DMS153 treated with DMSO at 0.1 percent for 48 hours (cell line): ENCODE data around the gene PNPLA7.
A peak's percentile ranks its signal among the peaks of the same experiment; 100 is the strongest.

Experiments
- DNase-seq: peaks from one replicate; lab custom pipeline; 2025; ENCODE audit not compliant: unreplicated experiment; lab: John Stamatoyannopoulos, UW

Gene PNPLA7

DNA sequence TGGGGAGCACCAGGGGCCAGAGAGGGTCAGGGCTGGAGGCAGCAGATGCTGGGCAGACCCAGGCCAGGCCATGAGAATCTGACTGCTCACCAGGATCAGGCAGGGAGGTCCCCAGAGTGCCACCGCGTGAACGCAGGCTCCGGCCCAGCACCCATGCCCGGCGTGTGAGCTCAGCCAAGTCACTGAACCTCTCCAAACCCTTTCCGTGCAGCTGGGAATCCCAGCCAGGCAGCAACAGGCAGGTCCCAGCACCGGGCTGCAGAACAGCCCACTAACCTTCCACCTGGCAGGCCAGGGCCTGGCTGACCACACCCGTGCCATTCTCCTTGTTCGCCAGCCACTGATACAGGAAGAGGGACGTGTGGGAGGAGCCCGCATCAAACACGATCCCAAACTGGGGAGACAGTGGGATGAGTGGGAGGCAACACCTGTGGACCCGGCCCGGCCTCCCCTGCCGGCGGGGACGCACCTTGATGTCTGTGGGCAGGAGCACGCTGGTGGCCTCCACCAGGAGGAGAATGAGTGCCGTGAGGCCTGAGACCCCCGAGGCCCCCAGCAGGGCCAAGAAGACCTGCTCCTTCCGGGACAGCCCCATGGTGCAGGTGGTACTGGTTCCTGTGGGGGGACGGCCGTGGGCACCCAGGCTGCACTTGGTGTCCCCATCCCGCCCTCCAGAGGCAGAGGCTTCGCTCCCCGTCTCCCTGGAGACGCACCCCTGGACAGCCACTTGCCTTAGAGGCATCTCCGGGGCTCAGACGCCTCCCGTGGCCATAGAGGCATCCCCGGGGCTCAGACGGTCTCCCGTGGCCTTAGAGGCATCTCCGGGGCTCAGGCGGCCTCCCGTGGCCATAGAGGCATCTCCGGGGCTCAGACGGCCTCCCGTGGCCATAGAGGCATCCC is 112.3 kb downstream of the PNPLA7 start:
- DNase-seq, result no peak

DNA sequence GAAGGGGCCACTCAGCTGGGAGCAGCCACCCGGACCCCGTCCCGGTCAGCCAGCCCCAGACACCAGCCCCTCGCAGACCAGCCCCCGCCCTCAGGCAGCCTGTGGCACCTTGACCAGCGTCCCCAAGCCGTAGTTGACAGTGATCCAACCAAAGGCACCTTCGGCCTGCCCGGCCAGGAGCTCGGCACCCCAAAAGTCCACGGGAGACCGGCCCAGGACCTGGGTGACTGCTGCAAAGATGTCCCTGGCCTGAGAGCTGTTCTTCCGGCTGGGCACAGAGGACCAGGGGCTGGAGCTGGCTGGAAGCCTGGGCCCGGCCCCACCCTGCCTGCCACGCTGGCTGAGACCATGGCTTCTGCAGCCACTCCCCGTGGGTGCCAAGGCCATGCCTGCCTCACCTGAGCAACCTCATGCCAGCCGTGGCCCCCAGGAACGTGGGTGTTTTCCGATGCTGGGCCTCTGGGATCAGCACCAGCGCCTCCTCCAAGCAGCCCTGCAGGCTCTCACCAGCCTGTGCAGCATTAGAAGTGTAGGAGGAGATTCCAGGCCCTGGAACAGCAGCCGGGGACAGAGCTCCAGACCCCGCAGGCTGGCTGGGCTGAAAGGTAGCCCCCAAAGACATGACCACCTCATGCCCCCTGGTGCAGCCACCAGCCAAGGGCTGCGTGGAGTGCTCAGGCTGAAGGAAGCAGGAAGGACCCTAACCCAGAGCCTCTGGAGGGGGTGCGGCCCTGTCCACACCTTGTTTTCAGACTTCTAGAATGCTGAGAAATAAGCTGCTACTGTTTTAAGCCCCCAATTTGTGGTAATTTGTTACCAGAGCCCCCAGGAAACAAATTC is 113.2 kb downstream of the PNPLA7 start:
- no peak for DNase-seq

DNA sequence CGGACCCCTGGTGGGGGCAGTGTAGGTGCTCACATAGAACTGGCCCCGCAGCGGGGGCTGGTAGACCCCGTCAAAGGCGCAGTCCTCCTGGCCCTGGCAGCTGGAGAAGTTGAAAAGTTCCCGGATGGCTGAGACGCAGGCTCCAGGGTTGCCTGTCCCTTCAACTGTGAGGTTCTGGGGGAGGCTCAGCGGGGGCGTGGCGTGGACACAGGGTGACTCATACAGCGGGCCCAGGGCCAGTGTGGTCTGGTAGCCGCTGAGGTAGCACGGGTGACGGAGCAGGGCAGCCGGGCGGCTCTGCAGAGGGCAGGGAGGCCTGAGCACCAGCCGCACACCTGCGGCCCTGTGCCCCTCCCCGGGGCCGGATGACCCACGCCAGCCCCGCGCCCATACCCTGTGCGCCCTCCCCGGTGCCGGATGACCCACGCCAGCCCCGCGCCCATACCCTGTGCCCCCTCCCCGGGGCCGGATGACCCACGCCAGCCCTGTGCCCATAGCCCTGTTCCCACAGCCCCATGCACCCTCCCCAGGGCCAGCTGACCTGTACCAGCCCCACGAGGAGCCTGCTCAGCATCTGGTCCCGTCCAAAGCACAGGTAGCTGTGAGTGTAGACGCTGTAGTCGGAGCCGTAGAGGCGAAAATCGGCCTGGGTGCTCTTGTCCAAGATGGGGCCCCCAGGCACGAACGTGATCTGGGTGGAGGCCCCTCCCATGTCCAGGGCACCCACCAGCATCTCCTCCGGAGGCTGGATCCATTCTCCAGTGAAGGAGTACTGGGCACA is 114.0 kb downstream of the PNPLA7 start:
- DNase-seq, result no peak

DNA sequence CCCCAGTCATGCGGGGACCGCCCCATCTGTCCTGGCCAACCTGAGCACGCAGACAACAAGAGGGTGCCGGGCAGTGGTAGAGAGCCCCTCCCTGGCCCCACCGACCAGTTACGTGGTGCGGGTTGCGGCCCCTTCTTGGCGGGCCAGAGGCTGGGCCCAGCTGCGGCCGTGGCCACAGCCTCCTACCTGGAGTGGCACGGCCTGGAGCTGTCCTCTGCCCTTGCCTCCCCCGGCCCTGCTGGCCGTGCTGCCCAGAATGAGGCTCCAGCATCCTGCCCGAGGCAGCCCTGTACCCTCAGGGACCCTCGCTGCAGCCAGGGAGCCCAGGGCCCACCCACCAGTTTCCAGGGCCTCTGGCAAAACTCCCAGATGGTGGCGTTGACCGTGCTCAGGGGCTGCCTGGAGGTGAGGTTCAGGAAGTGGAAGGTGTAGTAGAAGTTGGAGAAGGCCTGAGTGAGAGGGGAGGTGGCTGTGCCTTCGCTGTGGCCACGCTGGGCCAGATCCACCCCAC is 114.8 kb downstream of the PNPLA7 start:
- DNase-seq, result no peak

DNA sequence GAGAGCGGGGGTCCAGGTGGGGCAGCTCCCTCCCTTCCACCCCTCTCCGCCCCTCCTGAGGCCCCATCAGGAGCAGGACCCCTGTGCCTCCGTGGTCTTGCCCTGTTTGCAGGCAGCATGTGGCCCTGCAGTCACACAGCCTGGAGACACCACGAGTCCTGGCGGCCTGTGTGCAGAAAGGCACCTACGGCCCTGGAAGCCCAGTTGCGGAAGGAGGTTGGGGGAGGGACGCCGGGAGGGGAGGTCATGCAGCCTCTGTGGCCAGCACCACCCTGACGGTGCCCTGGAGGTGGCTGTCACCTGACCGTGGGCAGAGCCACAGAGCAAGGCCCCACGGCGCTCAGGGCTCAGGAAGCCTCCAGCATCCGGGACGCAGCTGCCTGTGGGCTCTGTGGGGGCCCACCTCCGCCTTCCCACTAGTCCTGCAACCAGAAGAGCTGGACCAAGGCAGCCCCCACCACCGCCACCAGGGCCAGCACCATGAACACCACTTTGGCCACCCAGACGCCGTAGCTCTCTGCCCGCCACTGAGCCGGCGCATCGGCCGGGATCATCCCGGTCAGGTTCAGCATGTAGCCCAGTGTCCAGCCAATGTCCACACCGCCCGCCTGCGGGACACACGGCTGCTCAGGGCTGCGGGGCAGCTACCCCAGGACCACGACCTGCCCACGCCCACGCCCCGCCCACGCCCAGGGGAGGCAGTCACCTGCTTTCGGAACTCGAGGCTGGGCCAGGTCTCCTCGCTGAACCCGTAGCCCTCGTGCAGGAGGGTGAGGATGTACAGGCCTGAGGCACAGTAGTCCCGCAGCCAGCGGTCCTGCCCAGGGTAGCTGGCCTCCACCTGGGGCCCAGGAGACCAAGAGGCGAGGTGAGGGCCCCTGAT is 115.5 kb downstream of the PNPLA7 start:
- DNase-seq, result no peak

DNA sequence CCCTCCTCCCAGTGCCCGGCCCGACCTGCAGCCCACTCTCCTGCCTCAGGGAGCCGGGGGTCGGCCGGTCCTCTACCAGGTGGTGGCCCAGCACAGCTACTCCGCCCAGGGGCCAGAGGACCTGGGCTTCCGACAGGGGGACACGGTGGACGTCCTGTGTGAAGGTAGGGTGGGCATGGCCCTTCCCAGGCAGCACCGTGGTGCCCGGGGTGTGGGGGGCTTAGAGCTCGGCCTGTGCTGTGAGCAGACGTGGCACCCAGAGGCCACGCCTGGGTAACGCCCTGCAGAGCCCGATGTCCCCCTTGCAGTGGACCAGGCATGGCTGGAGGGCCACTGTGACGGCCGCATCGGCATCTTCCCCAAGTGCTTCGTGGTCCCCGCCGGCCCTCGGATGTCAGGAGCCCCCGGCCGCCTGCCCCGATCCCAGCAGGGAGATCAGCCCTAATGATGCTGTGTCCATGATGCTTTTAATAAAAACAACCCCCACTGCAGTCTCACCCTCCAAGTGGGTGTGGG is 116.2 kb downstream of the PNPLA7 start:
- DNase-seq, result no peak

DNA sequence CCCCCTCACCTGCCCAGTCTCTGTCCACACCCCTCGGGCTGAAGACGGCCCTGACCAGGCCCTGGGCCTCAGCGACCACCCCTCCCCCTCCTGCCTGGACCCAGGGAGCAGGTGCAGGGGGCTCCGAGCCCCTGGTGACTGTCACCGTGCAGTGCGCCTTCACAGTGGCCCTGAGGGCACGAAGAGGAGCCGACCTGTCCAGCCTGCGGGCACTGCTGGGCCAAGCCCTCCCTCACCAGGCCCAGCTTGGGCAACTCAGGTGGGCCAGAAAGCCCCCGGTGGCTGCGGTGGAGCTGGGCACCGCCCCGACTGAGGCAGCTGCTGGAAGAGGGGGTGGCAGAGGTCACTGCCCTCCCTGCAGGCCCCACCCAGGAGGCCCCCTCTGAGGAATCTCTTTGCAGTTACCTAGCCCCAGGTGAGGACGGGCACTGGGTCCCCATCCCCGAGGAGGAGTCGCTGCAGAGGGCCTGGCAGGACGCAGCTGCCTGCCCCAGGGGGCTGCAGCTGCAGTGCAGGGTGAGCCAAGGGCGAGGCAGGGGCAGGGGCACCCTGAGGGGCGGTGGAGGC is 116.8 kb downstream of the PNPLA7 start:
- DNase-seq, result no peak

DNA sequence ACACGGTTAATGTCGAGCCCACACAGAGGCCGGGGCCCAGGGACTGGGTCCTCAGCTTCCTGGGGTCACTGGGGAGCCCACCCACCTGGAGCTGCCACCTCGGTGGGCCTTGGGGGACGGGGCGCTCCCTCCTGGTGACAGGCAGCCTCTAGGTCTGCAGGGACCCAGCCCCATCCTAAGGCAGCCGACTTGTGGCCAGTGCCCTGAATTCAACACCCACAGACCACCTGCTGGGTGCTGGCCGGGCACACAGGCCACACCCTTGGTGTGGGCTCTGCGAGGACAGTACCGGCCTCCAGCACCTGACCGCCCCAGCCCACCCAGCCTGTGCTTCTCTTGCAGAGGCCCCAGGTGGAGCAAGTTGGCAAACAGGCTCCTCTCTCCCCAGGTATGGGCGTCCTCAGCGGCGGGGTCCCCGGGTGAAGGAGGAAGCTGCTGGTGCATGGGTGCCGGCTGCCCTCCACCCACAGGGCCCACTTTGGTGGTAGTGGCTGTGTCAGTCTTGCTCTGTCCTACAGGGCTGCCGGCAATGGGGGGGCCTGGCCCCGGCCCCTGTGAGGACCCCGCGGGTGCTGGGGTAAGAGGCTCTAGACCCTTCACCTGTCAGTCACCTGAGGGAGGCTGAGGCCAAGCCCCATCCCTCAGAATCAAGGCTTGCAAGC is 117.4 kb downstream of the PNPLA7 start:
- no peak for DNase-seq

DNA sequence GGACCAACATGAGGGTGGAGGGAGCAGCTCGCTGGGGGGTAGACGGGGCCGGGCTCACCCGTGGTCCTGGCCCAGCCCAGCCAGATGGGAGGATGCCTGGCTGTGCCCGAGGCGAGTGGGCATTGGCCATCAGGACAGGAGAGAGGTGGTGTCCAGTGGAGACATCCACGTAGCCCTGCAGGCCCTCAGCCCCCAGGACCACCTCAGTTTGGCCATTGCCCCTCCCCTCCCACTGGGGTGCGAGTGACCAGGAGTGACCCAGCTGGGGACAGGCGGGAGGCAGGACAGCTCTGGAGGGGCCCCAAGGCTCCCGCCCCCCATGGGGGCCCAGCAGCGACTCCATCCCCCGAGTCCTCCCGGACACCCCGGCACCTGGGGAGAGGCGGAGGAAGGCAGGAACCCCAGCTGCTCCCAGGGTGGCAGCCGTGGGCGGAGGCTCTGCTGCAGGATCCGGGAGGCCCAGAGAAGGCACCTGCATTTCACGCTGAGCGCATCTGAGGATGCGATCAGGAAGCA is 118.7 kb downstream of the PNPLA7 start:
- no peak for DNase-seq

DNA sequence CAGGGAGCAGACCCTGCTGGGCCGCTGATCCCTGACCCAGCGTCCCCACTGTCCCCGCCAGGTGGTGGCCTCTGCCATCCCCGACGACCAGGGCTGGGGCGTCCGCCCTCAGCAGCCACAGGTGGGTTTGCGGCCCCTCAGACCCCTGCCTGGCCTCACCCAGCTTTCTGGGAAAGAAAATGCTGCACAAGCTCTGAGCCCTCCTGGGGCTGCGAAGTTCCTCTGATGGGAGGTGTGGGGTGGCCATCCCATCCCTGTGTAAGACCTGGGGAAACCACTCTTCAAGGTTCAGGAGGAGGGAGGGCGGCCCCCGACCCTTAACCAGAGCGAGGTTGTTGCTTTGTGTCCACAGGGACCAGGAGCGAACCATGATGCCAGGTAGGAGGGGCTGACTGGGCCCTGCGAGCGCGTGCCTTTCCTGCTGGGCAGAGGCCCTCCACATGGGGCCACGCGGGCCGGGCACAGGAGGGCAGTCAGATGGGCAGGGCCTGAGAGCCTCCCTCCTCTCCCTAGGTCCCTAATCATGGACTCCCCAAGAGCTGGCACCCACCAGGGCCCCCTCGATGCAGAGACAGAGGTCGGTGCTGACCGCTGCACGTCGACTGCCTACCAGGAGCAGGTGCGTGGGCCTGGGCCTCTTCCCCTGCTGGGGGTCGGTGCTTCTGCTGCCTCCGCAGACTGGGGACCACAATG is 119.3 kb downstream of the PNPLA7 start:
- DNase-seq, result no peak

DNA sequence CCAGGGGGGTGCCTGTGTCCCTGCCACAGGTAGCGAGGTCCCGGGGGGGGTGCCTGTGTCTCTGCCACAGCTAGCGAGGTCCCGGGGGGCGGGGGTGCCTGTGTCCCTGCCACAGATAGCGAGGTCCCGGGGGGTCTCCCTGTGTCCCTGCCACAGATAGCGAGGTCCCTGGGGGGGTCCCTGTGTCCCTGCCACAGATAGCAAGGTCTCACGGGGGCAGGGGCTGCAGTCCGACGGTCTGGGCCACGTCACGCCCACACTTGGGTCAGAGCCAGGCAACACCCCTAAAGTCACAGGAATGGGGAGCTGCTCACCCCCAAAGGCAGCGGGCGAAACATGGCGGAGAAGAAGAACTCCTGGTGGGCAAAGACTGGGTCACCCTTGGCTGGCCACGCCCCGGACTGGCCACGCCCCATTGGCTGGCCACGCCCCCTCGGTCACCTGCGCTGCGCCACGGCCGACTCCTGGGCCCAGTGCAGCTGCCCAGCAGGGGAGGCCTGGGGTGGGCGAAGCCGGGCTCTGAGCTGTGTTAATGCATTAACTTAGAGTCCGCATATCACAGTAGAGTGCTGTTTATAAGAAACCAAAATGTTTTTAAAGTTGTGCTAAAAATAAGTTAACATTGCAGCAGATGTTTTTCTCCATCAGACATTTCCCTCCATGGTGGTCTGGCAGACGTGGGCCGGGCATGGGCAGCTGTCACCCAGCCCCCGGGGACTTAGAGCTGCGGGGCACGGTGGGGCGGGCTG is 120.1 kb downstream of the PNPLA7 start:
- peak; percentile 39 for DNase-seq

DNA sequence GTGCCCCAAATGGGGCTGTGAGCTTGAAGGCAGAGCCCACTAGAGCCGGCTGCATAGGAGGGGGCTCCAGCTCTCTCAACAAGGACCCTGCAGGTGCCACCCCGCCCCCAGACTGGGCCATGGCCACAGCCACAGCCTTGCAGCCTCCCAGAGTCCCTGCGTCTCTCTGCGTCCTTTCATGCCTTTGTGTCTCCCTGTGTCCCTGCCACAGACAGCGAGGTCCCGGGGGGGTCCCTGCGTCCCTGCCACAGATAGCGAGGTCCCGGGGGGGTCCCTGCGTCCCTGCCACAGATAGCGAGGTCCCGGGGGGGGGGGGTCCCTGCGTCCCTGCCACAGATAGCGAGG is 120.7 kb downstream of the PNPLA7 start:
- peak; percentile 19 for DNase-seq

DNA sequence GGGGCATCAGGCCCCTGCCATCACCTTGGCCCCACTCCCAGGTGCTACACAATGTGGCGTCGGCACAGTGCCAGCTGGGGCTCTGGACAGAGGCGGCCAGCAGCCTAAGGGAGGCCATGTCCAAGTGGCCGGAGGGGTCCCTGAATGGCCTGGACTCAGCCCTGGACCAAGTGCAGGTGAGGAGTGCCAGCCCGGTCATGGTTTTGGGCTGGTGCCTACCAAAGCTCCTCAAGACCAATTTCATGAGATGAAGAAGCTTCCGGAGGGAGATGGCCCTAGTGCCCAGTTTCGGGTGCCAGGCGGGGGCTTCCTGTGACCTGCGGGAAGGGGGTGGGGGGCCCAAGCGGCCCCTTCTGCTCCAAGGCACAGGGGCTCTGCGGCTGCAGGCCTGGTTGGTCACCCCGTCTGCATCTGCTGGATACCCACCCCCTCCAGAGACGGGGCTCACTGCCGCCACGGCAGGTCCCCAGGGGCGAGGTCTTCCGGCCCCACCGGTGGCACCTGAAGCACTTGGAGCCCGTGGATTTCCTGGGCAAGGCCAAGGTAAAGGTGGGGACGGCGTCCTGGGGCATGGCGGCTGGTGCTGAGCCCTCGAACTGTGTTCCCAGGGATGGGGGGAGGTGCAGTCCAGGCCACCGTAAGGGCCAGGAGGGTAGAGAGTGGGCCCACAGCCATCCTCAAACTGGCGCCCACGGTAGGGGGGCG is 121.2 kb downstream of the PNPLA7 start:
- peak; percentile 19 for DNase-seq

DNA sequence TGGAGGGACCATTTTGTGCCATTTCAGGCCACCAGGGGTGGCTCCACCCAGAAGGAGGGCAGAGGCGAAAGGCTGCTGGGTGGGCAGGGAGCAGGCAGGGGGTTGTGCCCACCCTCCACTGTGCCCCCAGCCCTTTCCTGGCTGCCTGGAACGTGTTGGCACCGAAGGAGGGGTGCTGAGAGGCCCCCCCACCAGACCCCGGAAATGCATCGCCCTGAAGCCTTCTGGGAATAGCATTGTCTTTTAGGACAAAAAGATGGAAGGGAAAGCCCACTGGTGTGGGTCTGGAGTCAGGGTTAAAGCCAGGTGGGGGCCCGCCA is 121.9 kb downstream of the PNPLA7 start:
- DNase-seq, result no peak

DNA sequence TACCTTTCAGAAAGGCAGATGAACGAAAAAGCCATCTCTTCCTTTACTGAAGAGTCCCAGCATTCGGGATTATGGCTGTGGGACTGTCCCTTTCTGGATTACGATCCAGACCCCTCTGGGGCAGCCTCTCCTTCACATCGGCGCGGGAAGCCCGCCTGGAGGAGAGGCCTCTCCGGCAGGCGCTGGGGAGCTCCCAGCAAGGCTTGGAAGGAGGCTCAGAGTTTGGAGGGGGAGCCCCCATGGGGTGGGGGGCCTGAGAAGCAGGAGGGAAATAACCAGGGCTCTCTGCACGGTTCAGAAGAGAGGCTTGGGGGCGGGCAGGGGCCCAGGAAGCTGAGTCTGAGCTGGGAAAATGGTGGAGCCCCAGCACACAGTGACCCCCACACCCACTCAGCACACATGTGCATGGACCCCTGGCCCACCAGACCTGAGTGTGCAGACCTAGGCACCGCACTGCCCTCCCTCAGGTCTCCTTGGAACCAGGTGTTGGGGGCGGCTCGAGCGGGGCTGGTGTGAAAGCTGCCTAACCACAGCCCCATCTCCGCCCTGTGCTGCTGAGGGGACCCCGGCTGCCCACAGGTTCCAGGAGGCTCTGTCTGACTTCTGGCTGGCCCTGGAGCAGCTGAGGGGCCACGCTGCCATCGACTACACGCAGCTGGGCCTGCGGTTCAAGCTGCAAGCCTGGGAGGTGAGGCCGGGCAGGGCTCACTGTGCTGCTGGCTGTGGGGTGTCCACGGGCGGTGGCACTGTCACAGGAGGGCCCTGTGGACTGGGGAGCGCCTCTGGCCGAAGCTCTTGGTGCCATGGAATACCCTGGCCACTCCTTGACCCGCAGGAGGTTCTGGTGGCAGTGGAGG is 122.5 kb downstream of the PNPLA7 start:
- DNase-seq, result no peak

DNA sequence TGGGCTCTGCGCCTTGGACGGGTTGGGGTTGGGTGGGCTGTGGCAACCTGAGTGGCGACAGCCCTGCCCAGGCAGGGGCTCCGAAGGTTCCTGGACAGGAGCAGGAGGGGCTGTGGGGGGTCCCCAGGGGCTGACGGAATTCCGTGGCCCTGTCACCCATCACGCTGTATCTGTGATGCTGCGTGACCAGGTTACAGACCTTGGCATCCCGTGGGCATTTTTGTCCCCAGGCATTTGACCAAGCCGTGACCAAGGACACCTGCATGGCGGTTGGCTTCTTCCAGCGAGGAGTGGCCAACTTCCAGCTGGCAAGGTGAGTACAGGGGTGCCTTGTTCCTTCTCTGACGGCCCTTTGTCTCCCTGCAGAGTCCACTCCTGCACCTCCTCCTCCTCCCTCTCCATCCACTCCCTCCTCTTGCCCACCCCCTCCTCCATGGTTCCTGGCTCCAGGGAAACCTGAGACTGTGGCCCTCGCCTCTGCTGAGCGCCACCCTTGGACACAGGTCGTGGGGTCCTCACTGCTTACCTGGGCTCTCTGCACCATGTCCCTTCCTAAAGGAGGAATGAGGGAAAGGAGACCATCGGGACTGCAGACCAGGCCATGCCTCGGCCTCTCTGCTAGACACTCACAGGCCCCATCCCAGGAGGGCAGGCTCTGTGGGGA is 124.1 kb downstream of the PNPLA7 start:
- no peak for DNase-seq
